Frontal cortex (tissue), 4 donors: ENCODE measurements around the gene SLC25A26. TPM values are rescaled to one million over a fixed set of nuclear protein-coding genes. Genes with fewer than 3 reads are reported as not detected.

Source experiments
- DNase-seq, 2 donors: peaks; one replicate each; pipeline ENCODE4 v3.0.0; 2012; ENCODE audit warnings: low spot score in 2 of 2
- FAIRE-seq: peaks from 2 replicates; lab custom pipeline; 2012; peaks lifted over from hg19 to GRCh38; lab: Jason Lieb, UNC
- total RNA-seq: library from RNA; depleted of rRNA; stranded (reverse); fragments of >200 nt; gene quantifications from one replicate; pipeline ENCODE4 v1.2.3, GENCODE V29; 2014
- donor health status: control.
- donor health status: control.
- donor health status: control.

SLC25A26 gene, protein sequence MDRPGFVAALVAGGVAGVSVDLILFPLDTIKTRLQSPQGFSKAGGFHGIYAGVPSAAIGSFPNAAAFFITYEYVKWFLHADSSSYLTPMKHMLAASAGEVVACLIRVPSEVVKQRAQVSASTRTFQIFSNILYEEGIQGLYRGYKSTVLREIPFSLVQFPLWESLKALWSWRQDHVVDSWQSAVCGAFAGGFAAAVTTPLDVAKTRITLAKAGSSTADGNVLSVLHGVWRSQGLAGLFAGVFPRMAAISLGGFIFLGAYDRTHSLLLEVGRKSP
- total RNA-seq, result 22.0 TPM

DNA sequence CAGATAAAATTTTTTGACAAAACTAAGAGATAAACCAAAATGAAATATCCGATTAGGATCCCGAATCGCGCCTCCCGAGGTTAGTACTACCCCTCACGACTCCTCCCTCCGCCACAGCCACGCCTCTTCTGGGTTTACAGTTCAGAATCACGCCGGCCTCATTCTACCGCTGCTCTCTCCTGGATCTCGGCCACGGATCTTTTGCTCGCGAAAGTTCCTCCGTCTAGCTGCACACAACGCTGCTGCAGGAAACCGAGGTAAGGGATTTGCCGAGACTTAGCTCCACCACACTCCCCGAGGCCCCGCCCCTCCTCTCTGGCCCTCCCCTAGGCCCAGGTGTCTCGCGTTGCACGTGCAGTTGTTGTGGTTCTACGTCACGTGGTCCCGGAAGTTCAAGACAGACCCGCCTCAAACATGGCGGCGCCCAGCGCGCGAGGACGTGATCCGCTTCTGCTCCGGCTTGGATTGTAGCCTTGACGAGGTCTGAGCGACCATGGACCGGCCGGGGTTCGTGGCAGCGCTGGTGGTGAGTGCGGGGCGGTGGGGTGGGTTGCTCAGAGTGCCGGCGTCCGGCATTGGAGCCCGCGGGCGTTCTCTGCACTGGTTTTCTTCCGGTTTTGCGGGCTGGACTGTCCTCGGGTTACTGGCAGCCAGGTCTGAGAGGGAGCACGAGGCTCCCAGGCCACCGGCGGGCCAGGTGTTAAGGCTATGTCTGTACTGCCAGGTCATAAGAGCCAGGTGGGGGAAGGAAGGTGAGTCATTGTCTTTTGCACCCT is at the start of gene SLC25A26:
Gene SLC25A26, plus strand, starts transcription at position 400 of the 776 bp plus-strand sequence. Its CDS starts 94 bp downstream, at position 494.
- FAIRE-seq (no peak), DNase-seq (peak; percentile 84 to 94)

DNA sequence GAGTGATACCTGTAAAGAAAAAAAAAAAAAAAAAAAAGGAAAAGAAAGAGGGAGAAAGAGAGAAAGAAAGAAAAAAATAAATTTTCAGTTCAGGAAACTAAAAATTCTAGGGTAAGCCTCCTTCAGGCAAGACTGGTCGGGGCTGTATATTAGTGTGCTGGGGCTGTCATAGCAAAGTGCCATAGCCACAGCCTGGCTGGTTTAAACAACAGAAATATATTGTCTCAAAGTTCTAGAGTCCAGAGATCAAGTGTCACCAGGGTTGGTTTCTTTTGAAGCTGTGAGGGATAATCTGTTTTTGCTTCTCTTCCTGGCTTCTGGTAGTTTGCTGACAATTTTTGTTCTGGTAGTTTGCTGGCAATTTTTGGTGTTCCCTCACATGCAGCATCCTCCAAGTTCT is 48.4 kb upstream of the SLC25A26 start:
- FAIRE-seq, result no peak

DNA sequence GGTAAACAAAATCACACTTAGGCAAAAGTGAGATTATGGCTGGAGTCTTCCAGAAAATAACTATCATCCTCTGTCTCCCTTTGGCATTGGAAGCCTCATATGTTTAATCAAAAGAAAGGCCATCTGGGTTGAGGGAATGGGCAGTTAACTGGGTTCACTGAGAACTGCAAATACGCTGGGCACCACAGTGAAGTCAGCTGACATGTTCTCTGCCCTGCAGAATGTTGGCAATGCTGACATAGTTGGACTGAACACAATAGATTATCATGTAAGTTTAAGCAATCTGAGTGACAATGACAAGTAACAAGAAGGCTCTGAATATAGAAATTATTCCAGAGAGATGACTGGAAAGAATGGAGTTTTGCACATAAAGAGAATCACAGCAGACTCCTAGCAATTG is 43.8 kb upstream of the SLC25A26 start:
- DNase-seq (peak in 1 of 2 donors; percentile 19), FAIRE-seq (no peak)

More for the DNA sequence above, 48.4 kb upstream of the SLC25A26 start:
- no peak for DNase-seq

DNA sequence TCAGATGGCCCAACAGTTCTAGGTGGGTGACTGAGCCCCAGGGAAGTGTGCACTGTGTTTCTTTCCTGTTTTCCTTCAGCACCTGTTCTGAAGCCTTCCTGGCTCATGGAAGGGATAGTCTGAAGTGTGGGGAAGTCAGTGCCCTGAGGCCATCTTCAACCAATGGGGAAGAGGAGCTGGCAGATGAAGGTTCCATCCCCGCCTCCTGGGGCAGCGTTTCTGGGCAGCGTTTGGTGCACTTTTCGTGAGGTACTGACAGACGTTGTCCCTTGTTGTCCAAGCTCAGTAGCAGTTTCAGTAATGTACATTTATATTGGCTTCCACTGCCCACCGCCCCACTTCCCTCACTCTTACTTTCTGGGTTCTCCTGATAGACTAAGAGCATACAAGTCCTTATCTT is 42.6 kb upstream of the SLC25A26 start:
- DNase-seq (no peak), FAIRE-seq (no peak)

DNA sequence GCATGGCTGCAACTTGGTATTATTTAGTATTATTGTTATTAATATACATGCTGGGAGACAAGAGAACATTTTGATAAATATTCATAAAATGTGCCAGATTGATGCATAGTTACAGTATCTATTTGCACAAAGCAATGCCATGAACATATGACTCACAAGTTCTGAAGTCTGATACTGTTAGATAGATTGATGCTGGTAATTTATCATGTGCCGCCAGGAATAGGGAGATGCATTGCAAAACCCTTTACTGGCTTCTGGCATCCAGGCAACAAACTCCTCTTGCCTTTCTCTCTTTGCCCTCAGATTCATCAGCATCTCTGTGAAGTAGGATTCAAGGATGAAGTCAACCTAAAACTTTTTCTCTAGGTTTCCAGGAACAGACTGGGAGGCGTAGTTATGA is 41.0 kb upstream of the SLC25A26 start:
- DNase-seq (no peak), FAIRE-seq (no peak)

DNA sequence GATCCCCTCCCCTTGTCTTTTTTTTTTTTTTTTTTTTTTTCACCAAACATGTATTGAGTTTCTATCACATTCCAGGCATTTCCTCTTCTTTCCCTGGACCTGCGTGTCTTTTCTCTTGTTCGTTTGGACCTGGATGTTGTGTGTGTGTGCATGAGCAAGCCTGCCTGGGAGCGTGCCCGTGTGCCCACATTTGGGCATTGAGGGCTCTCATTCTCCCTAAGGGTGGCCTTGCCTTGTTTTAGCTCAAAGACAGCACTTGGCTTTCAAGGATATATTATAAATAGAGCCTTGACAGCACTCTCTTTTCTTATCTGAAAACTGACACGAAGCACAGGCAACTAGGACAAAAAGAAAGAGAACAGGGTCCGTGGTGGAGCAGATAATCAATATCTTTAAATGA is 39.0 kb upstream of the SLC25A26 start:
- DNase-seq, result no peak
- no peak for FAIRE-seq

DNA sequence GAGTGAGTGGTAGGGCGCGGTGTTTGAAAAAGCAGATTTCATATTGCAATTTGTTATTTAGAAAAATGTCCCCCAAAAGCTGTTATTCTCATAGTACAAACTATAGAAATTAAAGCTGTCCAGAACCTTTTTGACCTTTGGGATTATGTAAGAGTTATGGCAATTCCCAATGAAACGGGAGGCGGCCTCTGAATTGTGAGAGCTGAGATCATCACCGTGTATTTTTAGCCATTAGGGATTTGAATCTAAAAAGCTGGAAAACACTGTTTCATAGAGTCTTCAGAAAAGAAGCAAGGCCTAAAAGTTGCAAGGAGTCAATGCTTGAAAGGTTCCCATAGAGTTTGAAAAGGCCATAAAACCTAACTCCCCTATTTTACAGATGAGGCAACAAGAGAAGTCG is 38.6 kb upstream of the SLC25A26 start:
- FAIRE-seq (no peak), DNase-seq (no peak)

DNA sequence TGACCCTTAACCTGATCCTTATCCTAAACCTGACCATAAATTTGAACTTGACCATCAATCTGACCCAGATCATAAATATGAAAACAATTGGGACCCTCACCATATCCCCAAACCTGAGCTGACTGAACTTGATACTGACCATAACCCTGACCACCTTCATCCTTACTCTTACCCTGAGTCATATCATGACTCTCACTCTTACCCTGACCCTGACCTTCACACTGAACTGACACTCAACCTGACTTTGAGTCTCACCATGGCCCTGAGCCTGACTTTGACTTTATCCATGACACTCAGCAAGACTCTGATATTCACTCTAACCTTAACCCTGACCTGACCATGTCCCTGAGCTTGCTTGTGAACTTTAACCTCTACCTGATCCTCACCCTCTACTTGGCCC is 34.3 kb upstream of the SLC25A26 start:
- FAIRE-seq, result no peak
- DNase-seq, result no peak

DNA sequence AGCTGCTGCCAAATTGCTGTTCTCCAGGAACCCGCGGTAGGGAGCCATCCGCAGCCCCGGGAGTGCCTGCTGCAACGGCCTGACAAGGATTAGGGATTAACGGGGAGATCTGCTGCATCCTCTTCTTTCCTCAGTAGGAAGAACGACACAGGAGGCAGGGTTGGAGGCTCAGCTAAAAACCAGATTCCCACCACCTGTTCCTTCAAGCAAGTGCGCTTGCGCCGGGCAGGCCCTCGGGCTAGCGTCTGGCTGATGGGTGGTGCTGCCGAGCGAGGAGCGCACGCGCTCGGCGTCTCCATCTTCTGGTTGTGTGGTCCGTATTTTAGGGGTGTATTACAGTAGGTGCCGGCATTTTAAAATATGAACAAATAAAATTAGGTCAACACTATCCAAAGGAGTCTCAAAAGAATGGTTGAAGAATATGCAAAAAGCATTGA is 25.4 kb upstream of the SLC25A26 start:
- DNase-seq (peak; percentile 37 to 65), FAIRE-seq (no peak)

DNA sequence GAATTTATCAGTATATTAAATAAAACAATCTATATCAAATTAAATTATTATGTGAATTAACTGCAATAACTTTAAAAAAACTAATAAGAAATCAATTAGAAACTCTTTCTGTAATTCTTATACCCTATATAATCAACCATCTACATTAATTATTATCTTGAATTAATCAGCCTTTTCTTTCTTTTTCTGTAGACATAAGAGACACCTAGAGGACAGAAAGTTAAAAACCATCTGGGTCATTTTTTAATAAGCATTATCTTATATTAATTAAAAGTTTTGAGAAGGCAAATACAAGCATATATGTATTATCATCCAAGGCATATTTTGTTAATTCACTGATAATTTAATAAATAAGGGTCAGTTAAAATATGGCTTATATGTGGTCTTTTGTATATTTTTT is 24.2 kb upstream of the SLC25A26 start:
- FAIRE-seq, result no peak
- DNase-seq, result no peak

DNA sequence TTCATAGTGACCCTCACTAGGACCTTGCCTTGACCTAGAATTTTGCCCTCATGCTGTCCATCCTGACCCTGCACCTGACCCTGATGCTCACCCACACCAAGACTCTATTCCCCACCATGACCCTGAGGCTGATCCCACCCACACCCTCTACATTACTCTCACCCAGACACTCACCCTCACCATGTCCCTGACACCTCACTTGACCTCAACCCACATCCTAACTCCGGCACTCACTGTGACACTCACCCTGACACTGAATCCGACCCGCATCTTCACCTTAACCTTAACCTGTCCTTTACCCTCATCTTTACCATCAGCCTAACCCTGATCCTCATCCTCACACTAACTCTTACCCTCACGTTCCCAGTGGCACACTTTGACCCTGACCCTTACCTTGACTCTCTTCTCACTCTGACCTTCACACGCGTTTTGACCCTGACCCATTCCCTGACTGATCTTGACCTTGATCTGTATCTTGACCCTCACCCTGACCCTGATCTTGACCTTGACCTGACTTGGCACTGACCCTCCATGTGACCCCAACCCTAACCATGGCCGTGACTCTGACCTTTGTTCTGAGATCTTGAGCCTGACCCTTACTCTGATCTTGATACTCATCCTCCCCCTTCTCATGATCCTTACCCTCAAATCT is 22.2 kb upstream of the SLC25A26 start:
- DNase-seq (no peak), FAIRE-seq (no peak)

DNA sequence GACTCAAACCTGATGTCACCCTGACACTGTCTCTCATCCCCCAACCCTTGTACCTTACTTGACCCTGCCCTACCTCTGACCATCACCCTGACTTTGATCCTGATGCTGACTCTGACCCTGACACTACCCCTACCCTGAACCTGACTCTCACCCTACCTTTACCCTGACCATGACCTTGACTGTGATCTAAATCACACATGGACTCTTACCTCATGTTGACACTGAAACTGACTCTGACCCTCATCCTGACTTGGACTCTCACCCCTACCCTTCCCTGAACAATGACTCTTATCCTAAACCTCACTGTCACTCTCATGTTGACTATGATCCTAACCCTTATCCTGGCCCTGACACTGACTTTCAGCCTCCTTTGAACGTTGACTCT is 21.7 kb upstream of the SLC25A26 start:
- DNase-seq, result no peak

DNA sequence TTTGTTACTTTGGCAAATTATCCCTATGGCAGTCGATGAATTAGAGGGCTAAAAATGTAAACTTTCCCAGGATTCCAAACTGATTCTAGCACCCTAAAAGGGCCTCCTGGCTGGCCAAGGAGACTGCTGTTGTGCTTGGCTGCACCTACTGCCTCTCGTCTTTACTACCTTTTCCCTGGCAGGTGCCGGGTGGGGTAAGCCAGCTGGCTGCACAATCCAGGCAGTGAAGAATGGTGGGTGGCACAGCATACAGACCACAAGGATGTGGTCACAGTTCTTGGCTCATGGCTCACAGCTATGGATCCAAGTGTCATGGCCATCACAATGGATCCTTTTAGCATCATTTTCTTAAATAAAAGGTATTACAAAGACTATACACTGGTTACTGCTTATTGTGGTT is 20.7 kb upstream of the SLC25A26 start:
- DNase-seq (no peak), FAIRE-seq (no peak)

More for the DNA sequence above, 21.7 kb upstream of the SLC25A26 start:
- no peak for FAIRE-seq

DNA sequence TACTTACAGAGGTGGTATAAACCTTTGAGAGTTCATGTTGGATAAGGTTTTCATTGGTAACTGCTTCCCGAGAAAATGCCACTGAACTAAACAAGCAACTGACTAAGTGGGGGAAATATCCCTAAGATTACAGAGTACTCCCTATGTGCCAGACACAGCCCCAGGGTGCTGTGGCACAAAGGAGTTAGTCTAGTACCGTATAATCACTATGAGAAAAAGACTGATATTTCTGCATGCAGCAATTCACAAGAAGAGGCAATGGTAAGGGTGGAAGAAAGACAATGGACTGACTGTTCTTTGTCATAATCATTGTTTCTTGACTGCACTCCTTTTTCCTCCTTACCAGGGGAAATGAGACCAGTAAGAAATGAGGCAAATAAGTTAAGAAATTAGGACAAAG is 20.0 kb upstream of the SLC25A26 start:
- no peak for FAIRE-seq
- DNase-seq, result no peak

DNA sequence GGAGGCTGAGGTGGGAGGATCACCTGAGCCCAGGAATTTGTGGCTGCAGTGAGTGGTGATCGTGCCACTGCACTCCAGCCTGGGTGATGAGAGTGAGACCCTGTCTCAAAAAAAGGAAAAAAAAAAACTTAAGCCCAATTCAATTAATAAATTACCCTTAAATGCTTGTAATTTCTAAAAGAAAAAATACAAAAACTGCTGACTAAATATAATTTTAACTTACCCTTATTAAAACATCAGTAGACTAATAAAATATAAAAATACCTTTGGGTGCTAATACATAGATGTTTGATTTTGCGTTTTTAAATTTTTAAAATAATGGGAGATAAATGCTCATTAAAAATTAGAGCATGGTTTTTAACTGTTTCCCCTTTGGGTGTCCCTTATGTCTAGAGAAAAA is 17.5 kb upstream of the SLC25A26 start:
- DNase-seq, result no peak
- FAIRE-seq, result no peak

DNA sequence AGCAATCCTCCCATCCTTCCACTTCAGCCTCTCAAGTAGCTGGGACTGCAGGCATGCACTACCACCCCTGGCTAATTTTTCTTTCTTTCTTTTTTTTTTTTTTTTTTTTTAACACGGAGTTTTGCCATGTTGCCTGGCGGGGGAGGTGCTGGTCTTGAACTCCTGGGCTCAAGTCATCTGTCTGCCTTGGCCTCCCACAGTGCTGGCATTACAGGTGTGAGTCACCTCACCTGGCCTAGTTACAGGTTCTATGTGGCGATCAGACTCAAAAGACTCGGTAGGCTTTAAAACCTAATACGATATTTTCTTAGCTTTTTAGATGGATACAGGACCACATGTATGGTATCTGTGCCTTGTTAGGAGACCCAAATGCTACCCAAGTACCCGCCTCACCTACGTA is 14.0 kb upstream of the SLC25A26 start:
- FAIRE-seq (no peak), DNase-seq (no peak)

DNA sequence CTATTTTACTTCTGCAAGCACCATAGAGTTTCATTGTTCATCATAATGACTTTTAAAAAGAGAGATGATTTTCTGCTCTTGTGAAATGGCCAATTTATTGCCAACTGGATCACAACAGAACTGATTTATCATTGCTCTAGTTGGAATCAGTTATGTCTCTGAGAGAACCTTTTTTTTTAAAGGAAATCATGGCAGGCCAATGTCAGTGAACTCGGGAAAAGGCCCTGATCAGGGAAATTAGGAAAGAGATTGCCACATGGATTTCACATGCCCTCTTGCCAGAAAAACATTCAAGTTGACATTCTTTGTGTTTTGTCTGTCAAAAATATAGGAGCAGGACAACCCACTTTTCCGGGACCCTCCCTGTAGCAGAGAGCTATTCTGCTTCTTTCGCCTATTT is 12.6 kb upstream of the SLC25A26 start:
- no peak for DNase-seq
- FAIRE-seq, result no peak

DNA sequence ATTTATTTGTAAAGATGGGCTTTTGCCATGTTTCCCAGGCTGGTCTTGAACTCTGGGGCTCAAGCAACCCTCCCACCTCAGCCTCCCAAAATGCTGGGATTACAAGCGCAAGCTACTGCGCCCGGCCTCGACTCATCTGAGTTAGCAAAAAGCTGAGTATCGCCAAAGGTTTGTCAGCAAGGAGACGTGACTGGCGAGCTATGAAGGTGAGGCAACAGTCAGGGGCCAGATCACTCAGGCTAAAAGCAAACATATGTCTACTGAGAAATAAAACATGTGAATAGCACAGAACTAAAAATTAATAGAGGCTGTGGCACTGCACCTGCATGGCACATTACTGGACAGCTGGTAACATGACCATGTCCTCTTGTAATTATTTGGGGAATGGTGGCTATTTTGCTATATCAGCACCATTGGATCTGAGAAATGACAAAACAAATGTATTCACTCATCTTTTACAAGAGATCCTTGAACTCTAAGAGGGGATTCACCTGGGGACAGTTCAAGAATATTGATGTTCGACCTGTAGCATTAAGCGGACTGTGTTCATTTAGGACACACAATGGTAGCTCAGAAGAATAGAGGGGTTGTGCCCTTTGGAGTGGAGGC is 10.0 kb upstream of the SLC25A26 start:
- no peak for DNase-seq
- no peak for FAIRE-seq

DNA sequence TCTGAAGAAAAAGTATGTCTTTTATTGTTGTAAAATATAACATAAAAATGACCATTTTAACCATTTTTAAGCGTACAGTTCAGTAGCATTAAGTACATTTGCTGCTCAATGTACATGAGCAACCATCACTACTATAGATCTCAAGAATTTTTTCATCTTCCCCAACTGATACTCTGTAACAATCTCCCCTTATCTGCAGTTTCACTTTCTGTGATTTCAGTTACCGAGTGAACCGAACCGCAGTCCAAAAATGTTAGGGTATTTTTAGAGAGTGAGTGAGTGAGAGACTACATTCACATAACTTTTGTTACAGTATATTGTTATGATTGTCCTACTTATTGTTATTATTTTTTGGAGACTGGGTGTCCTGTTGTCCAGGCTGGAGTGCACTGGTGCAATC is 9.0 kb upstream of the SLC25A26 start:
- DNase-seq, result no peak
- no peak for FAIRE-seq

DNA sequence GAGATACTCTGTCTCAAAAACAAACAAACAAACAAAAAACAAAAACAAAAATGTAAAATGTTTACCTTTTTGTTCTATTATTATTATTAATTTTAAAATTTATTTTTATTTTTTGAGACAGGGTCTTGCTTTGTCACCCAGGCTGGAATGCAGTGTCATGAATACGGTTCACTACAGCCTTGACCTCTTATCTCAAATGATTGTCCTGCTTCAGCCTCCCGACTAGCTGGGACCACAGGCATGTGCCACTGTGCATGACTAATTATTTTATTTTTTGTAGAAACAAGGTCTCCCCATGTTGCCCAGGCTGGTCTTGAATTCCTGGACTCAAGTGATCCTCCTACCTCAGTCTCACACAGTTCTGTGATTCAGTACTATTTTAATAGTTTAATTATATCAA is 5.7 kb upstream of the SLC25A26 start:
- no peak for FAIRE-seq
- DNase-seq, result no peak

DNA sequence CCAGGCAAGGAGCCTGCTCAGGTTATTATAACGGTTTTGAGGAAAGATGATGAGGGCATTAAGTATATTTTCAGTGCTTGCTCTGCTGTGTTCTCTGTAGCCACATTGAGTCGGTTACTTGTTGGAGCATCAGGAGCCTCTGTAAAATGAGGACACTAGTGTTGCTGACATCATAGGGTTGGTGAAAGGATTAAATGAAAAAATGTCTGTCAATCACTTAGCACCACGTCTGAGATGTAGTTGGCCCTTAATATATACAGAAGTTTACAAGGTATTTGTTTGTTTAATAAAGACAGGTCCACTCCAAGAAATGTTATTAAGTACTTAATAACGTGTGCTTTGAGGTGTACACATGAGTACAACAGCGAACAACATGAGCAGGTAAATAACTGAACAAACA is 735 bp upstream of the SLC25A26 start:
- no peak for FAIRE-seq
- DNase-seq, result no peak
